K562 (cell line): Measurements from ENCODE around the gene C1orf122. TPM values are rescaled to one million over a fixed set of nuclear protein-coding genes. Genes with fewer than 3 reads are reported as not detected.
A peak's percentile ranks its signal among the peaks of the same experiment; 100 is the strongest.

Source experiments
- E2F6 ChIP-seq, 2 experiments: IDR thresholded peaks; 2 replicates each; pipeline ENCODE4 v1.6.1; 2011; ENCODE audit warnings: borderline replicate concordance in 1 of 2, control low read depth in 1 of 2, low read depth in 1 of 2, low read length in 1 of 2, mild to moderate bottlenecking in 1 of 2, mixed read lengths in 1 of 2, moderate library complexity in 1 of 2; ENCODE audit not compliant: insufficient read depth in 1 of 2, insufficient read length in 1 of 2, poor library complexity in 1 of 2, severe bottlenecking in 1 of 2; ENCODE audit errors: extremely low read depth in 1 of 2
- ETS2 ChIP-seq: IDR thresholded peaks from 2 replicates; pipeline ENCODE4 v1.6.1; 2016; ENCODE audit warnings: borderline replicate concordance, missing genetic modification characterization, mild to moderate bottlenecking, moderate library complexity, missing compliant biosample characterization; ENCODE audit not compliant: poor library complexity, severe bottlenecking
- ILK ChIP-seq: fragments of 450-650 bp; IDR thresholded peaks from 2 replicates; pipeline ENCODE4 v1.6.1; 2016; ENCODE audit warnings: missing genetic modification characterization, low read depth, mild to moderate bottlenecking, missing compliant biosample characterization, moderate library complexity, borderline replicate concordance
- KLF13 ChIP-seq: fragments of 450-650 bp; IDR thresholded peaks from 2 replicates; pipeline ENCODE4 v1.6.1; 2016; ENCODE audit warnings: missing genetic modification characterization, low read depth, mild to moderate bottlenecking, missing compliant biosample characterization, moderate library complexity, borderline replicate concordance
- polyA plus RNA-seq, 8 experiments: library from polyadenylated mRNA; depleted of rRNA in 4 of 8; stranded (reverse) in 5 of 8; unstranded in 3 of 8; fragments of >200 nt; fragmentation: Nextera tagmentation in 2 of 8; fragmentation: Illumina TruSeq in 1 of 8; extraction: Ambion mirVana in 2 of 8; extraction: Trizol in 1 of 8; gene quantifications; 2 replicates each; pipeline versions ENCODE4 v1.2.1 to v1.2.3, GENCODE V29; 2011 to 2014; ENCODE audit warnings: inconsistent platforms in 1 of 8, missing spikeins in 1 of 8
- total RNA-seq, 7 experiments: library from RNA; depleted of rRNA in 6 of 7; stranded (reverse); fragments of >200 nt in 6 of 7; fragmentation: Illumina TruSeq in 2 of 7; extraction: Trizol in 2 of 7; gene quantifications; 2 replicates each; pipeline versions ENCODE4 v1.2.1 to v1.2.3, GENCODE V29; 2011 to 2021; ENCODE audit warnings: low replicate concordance in 1 of 7
- TF ChIP-seq, protein P1 (sequence below): fragments of 250-450 bp; sonication (Bioruptor Pico); IDR thresholded peaks from 2 replicates; pipeline ENCODE4 v1.8.0; 2022; ENCODE audit warnings: inconsistent platforms
- TF ChIP-seq, protein P2 (sequence below): sonication (generic); formaldehyde crosslinking; IDR thresholded peaks from 2 replicates; pipeline ENCODE4 v1.8.1; 2023; ENCODE audit warnings: missing genetic modification reagents, mild to moderate bottlenecking, borderline replicate concordance
- TF ChIP-seq, protein P3 (sequence below): sonication (generic); formaldehyde crosslinking; IDR thresholded peaks from 2 replicates; pipeline ENCODE4 v1.5.0; 2020; ENCODE audit warnings: missing genetic modification reagents
- TF ChIP-seq, protein P4 (sequence below): fragments of 450-650 bp; conservative IDR thresholded peaks from 2 replicates; pipeline ENCODE4 v1.6.1; 2016; ENCODE audit warnings: missing genetic modification characterization, low read depth, mild to moderate bottlenecking, missing compliant biosample characterization, moderate library complexity
- TF ChIP-seq, protein P5 (sequence below): fragments of 450-650 bp; IDR thresholded peaks from 2 replicates; pipeline ENCODE4 v1.6.1; 2016; ENCODE audit warnings: borderline replicate concordance

C1orf122 gene
- total and polyA plus RNA-seq, 9 of the 15 experiments (the other 6 are each of a cell fraction or from before 2014, with no cell fraction given) = 3.6 to 70.9 (median 17.3) TPM

DNA sequence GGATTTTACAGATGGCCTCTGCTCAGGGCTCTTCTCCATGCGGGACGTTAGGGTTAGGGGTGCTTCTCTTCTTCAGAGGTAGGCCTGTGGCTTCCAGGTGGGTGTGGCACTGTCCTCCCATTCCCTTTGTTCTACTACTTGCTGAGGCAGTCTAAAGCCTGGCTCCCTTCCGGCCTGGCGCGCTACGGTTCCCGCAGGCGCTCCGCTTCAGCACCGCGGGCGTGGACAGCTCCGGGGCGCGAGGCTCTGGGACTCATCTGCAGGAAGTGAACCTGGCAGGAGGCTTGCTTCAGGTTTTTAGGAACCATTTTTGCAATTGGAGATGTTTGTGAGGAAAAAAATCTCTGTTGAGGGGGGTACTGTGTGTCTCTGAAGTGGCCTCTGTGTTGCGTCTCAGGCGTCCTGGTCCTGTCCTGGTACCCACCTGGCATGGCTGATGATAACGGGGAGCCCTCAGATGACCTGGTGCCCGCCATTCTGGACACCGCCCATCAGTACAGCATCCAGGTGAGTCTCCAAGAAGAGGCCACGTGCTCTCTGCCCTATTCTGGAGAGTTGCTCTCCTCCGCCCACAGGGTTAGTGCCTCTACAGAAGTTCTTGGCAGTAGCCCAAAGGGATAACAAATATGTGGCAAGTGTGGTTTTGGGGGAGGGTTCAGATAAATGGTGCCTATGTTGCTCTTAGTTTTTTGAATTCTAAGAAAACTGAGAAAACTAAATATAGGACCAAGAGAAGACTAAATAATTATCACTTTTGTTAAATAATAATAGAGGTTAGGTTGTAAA is 12.1 kb upstream of the C1orf122 start (continued):
- TF ChIP-seq, protein P1, sequence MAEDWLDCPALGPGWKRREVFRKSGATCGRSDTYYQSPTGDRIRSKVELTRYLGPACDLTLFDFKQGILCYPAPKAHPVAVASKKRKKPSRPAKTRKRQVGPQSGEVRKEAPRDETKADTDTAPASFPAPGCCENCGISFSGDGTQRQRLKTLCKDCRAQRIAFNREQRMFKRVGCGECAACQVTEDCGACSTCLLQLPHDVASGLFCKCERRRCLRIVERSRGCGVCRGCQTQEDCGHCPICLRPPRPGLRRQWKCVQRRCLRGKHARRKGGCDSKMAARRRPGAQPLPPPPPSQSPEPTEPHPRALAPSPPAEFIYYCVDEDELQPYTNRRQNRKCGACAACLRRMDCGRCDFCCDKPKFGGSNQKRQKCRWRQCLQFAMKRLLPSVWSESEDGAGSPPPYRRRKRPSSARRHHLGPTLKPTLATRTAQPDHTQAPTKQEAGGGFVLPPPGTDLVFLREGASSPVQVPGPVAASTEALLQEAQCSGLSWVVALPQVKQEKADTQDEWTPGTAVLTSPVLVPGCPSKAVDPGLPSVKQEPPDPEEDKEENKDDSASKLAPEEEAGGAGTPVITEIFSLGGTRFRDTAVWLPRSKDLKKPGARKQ = no peak
- TF ChIP-seq, protein P2, sequence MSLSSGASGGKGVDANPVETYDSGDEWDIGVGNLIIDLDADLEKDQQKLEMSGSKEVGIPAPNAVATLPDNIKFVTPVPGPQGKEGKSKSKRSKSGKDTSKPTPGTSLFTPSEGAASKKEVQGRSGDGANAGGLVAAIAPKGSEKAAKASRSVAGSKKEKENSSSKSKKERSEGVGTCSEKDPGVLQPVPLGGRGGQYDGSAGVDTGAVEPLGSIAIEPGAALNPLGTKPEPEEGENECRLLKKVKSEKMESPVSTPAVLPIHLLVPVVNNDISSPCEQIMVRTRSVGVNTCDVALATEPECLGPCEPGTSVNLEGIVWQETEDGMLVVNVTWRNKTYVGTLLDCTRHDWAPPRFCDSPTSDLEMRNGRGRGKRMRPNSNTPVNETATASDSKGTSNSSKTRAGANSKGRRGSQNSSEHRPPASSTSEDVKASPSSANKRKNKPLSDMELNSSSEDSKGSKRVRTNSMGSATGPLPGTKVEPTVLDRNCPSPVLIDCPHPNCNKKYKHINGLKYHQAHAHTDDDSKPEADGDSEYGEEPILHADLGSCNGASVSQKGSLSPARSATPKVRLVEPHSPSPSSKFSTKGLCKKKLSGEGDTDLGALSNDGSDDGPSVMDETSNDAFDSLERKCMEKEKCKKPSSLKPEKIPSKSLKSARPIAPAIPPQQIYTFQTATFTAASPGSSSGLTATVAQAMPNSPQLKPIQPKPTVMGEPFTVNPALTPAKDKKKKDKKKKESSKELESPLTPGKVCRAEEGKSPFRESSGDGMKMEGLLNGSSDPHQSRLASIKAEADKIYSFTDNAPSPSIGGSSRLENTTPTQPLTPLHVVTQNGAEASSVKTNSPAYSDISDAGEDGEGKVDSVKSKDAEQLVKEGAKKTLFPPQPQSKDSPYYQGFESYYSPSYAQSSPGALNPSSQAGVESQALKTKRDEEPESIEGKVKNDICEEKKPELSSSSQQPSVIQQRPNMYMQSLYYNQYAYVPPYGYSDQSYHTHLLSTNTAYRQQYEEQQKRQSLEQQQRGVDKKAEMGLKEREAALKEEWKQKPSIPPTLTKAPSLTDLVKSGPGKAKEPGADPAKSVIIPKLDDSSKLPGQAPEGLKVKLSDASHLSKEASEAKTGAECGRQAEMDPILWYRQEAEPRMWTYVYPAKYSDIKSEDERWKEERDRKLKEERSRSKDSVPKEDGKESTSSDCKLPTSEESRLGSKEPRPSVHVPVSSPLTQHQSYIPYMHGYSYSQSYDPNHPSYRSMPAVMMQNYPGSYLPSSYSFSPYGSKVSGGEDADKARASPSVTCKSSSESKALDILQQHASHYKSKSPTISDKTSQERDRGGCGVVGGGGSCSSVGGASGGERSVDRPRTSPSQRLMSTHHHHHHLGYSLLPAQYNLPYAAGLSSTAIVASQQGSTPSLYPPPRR (CRISPR knock-in tag) = 0 out of 2 replicates have a peak, but pooled peaks have one; percentile 16
- TF ChIP-seq, protein P3, sequence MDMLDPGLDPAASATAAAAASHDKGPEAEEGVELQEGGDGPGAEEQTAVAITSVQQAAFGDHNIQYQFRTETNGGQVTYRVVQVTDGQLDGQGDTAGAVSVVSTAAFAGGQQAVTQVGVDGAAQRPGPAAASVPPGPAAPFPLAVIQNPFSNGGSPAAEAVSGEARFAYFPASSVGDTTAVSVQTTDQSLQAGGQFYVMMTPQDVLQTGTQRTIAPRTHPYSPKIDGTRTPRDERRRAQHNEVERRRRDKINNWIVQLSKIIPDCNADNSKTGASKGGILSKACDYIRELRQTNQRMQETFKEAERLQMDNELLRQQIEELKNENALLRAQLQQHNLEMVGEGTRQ (CRISPR knock-in tag) = 0 out of 2 replicates have a peak, but pooled peaks have one; percentile 23
- TF ChIP-seq, protein P4, sequence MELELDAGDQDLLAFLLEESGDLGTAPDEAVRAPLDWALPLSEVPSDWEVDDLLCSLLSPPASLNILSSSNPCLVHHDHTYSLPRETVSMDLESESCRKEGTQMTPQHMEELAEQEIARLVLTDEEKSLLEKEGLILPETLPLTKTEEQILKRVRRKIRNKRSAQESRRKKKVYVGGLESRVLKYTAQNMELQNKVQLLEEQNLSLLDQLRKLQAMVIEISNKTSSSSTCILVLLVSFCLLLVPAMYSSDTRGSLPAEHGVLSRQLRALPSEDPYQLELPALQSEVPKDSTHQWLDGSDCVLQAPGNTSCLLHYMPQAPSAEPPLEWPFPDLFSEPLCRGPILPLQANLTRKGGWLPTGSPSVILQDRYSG = peak; percentile 58; the same call in 1 of the 2 replicates
- TF ChIP-seq ETS2 (tag) (no peak), ILK (no peak), E2F6 (IDR thresholded peaks at IDR 0.05; ENCODE audit: borderline replicate concordance in 1 of 2, extremely low read depth in 1 of 2, insufficient read depth in 1 of 2, insufficient read length in 1 of 2, low read depth in 1 of 2, low read length in 1 of 2, poor library complexity in 1 of 2, severe bottlenecking in 1 of 2) (peak; percentile 25 to 80), KLF13 (tag) (0 out of 2 replicates have a peak, but pooled peaks have one; percentile 16)
- TF ChIP-seq, protein P5, sequence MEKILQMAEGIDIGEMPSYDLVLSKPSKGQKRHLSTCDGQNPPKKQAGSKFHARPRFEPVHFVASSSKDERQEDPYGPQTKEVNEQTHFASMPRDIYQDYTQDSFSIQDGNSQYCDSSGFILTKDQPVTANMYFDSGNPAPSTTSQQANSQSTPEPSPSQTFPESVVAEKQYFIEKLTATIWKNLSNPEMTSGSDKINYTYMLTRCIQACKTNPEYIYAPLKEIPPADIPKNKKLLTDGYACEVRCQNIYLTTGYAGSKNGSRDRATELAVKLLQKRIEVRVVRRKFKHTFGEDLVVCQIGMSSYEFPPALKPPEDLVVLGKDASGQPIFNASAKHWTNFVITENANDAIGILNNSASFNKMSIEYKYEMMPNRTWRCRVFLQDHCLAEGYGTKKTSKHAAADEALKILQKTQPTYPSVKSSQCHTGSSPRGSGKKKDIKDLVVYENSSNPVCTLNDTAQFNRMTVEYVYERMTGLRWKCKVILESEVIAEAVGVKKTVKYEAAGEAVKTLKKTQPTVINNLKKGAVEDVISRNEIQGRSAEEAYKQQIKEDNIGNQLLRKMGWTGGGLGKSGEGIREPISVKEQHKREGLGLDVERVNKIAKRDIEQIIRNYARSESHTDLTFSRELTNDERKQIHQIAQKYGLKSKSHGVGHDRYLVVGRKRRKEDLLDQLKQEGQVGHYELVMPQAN = peak; percentile 59; the same call in 1 of the 2 replicates
